B cell (primary cell): Measurements from ENCODE around the gene LAMA2. TPM values are rescaled to one million over a fixed set of nuclear protein-coding genes. Genes with fewer than 3 reads are reported as not detected.
A peak's percentile ranks its signal among the peaks of the same experiment; 100 is the strongest.

Experiments
- ATAC-seq: fragments of 200-7000 bp; cut with Tn5 transposase; one replicate; pipeline ENCODE4 v1.10.0; 2021; ENCODE audit warnings: low read depth, mild to moderate bottlenecking, moderate number of reproducible peaks, moderate library complexity
- CTCF ChIA-PET: fragments of 350-600 bp; sonication (Branson Sonifier 250); formaldehyde crosslinking; loops from one replicate; lab custom pipeline; 2021; ENCODE audit warnings: antibody characterized with exemption, inconsistent platforms; lab: Charles Lee
- POLR2A ChIA-PET: fragments of 350-600 bp; sonication (Branson Sonifier 250); formaldehyde crosslinking; loops from one replicate; lab custom pipeline; 2021; ENCODE audit warnings: antibody characterized with exemption; lab: Charles Lee
- DNase-seq: peaks from one replicate; pipeline ENCODE4 v3.0.0; 2013
- H2AFZ ChIP-seq: 2 replicates; pipeline ENCODE4 v1.6.1; 2012; ENCODE audit warnings: mild to moderate bottlenecking, low read depth, low read length; ENCODE audit not compliant: insufficient read depth, poor library complexity, severe bottlenecking
- H3K27ac ChIP-seq, 2 donors: 1 replicate in 1 of 2; 2 replicates in 1 of 2; pipeline ENCODE4 v1.5.1; 2012 to 2013; ENCODE audit warnings: low read length in 2 of 2, mild to moderate bottlenecking in 2 of 2, moderate library complexity in 1 of 2
- H3K27me3 ChIP-seq, 4 experiments: fragments of 200-600 bp in 1 of 4; sonication (generic) in 1 of 4; replicated peaks in 1 of 4; 1 replicate in 2 of 4; 2 replicates in 2 of 4; pipeline versions ENCODE4 v1.6.1 to v1.7.0; 2013 to 2016; ENCODE audit warnings: low read length in 3 of 4, mild to moderate bottlenecking in 2 of 4, mixed read lengths in 1 of 4, moderate library complexity in 1 of 4; ENCODE audit not compliant: insufficient read depth in 4 of 4, control insufficient read depth in 3 of 4; ENCODE audit errors: control extremely low read depth in 1 of 4
- H3K36me3 ChIP-seq, 2 experiments: replicated peaks in 1 of 2; 1 replicate in 1 of 2; 2 replicates in 1 of 2; pipeline versions ENCODE4 v1.6.1 to v1.7.1; 2013; ENCODE audit warnings: low read length in 1 of 2; ENCODE audit not compliant: insufficient read depth in 2 of 2, control insufficient read depth in 1 of 2; ENCODE audit errors: control extremely low read depth in 1 of 2, extremely low read depth in 1 of 2
- H3K4me1 ChIP-seq, 2 donors: fragments of 200-600 bp in 1 of 2; sonication (generic) in 1 of 2; 1 replicate in 1 of 2; 2 replicates in 1 of 2; pipeline versions ENCODE4 v1.5.1 to v1.6.1; 2013 to 2017; ENCODE audit warnings: low read length in 2 of 2; ENCODE audit not compliant: control insufficient read depth in 2 of 2, insufficient read depth in 2 of 2
- H3K4me2 ChIP-seq: replicated peaks from 2 replicates; pipeline ENCODE3; 2012; ENCODE audit warnings: mild to moderate bottlenecking, low read depth, low read length; ENCODE audit not compliant: poor library complexity, severe bottlenecking
- H3K4me3 ChIP-seq, 5 experiments: fragments of 200-600 bp in 1 of 5; sonication (generic) in 1 of 5; 1 replicate in 3 of 5; 2 replicates in 2 of 5; pipeline versions ENCODE4 v1.5.1 to v1.7.0; 2011 to 2016; ENCODE audit warnings: low read length in 4 of 5, mild to moderate bottlenecking in 4 of 5, low read depth in 2 of 5, control low read depth in 1 of 5, moderate library complexity in 1 of 5; ENCODE audit not compliant: insufficient read depth in 1 of 5; ENCODE audit errors: control extremely low read depth in 1 of 5, extremely low read depth in 1 of 5
- H3K79me2 ChIP-seq: fragments of 200-600 bp; sonication (generic); one replicate; pipeline ENCODE4 v1.6.0; 2016; ENCODE audit warnings: low read length; ENCODE audit not compliant: control insufficient read depth, insufficient read depth
- H3K9ac ChIP-seq: fragments of 200-600 bp; sonication (generic); 2 replicates; pipeline ENCODE4 v1.6.1; 2017; ENCODE audit warnings: mild to moderate bottlenecking, low read length, moderate library complexity
- H3K9me3 ChIP-seq, 3 donors: one replicate each; pipeline versions ENCODE4 v1.6.1 to v1.7.1; 2013; ENCODE audit warnings: low read length in 2 of 3; ENCODE audit not compliant: control insufficient read depth in 2 of 3, insufficient read depth in 1 of 3; ENCODE audit errors: control extremely low read depth in 1 of 3
- H4K20me1 ChIP-seq: 2 replicates; pipeline ENCODE4 v1.6.0; 2012; ENCODE audit warnings: mild to moderate bottlenecking, low read length; ENCODE audit not compliant: insufficient read depth, control insufficient read depth, poor library complexity, severe bottlenecking
- H3K27ac Mint-ChIP-seq: one replicate; pipeline ENCODE4 v1.8.0; 2021; ENCODE audit warnings: mixed read lengths
- H3K27me3 Mint-ChIP-seq: one replicate; pipeline ENCODE4 v1.8.0; 2021; ENCODE audit warnings: mixed read lengths
- H3K4me1 Mint-ChIP-seq: one replicate; pipeline ENCODE4 v1.8.0; 2021; ENCODE audit warnings: mixed read lengths
- H3K4me3 Mint-ChIP-seq: one replicate; pipeline ENCODE4 v1.8.0; 2021; ENCODE audit warnings: mixed read lengths
- H3K9me3 Mint-ChIP-seq: one replicate; pipeline ENCODE4 v1.8.0; 2022; ENCODE audit warnings: mixed read lengths; ENCODE audit not compliant: insufficient read depth
- EZH2 ChIP-seq: IDR thresholded peaks from 2 replicates; pipeline ENCODE4 v1.6.1; 2012; ENCODE audit warnings: borderline replicate concordance, low read depth, mild to moderate bottlenecking, moderate library complexity, low read length; ENCODE audit not compliant: insufficient read depth, poor library complexity, severe bottlenecking
- WGBS: methylation state at CpG from one replicate; pipeline ENCODE4 v1.1.5; 2013; ENCODE audit warnings: missing lambda C conversion rate; ENCODE audit not compliant: insufficient coverage; 5-methylcytosine and 5-hydroxymethylcytosine counted together
- intact Hi-C: fragments of 100-400 bp; cut with micrococcal nuclease; formaldehyde crosslinking; loops from one replicate; pipeline ENCODE4 v1.10.0; 2022
- polyA plus RNA-seq: library from polyadenylated mRNA; depleted of rRNA; stranded (reverse); fragments of >200 nt; gene quantifications from 2 replicates; pipeline ENCODE4 v1.2.3, GENCODE V29; 2012
- total RNA-seq, 2 donors: library from RNA; stranded (reverse); fragments of 120-200 nt in 1 of 2; gene quantifications; 1 replicate in 1 of 2; 2 replicates in 1 of 2; pipeline versions ENCODE4 v1.2.3 to v1.2.4, GENCODE V29; 2013 to 2022
- TF ChIP-seq, protein P1 (sequence below): fragments of 200-600 bp; IDR thresholded peaks from one replicate; pipeline ENCODE4 v1.8.0; 2022; ENCODE audit warnings: antibody characterized with exemption, mild to moderate bottlenecking

LAMA2 gene
- total and polyA plus RNA-seq, 2 donors (not counting 1 experiment from before 2014, with no cell fraction given) = 0.16 TPM; not detected in 1

- Histone ChIP-seq H3K79me2 (no peaks in the 10 kb centered on the region), H3K4me1 (peaks cover 14 to 19% of the 10 kb centered on the region in 2 donors), H3K4me2 (no peak overlapping the region), H3K9me3 (no peaks in the 10 kb centered on the region), H3K27ac (no peak overlapping the region), H4K20me1 (no peaks in the 10 kb centered on the region), H3K36me3 (no peaks in the 10 kb centered on the region), H2AFZ (no peak overlapping the region), H3K27me3 (no peaks in the 10 kb centered on the region), H3K4me3 (no peak overlapping the region), H3K9ac (no peak overlapping the region)
- TF ChIP-seq EZH2 = no peak
- TF ChIP-seq, protein P1, sequence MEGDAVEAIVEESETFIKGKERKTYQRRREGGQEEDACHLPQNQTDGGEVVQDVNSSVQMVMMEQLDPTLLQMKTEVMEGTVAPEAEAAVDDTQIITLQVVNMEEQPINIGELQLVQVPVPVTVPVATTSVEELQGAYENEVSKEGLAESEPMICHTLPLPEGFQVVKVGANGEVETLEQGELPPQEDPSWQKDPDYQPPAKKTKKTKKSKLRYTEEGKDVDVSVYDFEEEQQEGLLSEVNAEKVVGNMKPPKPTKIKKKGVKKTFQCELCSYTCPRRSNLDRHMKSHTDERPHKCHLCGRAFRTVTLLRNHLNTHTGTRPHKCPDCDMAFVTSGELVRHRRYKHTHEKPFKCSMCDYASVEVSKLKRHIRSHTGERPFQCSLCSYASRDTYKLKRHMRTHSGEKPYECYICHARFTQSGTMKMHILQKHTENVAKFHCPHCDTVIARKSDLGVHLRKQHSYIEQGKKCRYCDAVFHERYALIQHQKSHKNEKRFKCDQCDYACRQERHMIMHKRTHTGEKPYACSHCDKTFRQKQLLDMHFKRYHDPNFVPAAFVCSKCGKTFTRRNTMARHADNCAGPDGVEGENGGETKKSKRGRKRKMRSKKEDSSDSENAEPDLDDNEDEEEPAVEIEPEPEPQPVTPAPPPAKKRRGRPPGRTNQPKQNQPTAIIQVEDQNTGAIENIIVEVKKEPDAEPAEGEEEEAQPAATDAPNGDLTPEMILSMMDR = no peak
- intact Hi-C loops = loop anchor here (5.0 kb wide), 1 partner anchor 101 kb away; no protein-coding TSS in a partner anchor
- Mint-ChIP-seq H3K27me3 (no peaks in the 10 kb centered on the region), H3K9me3 (no peaks in the 10 kb centered on the region), H3K27ac (no peak overlapping the region), H3K4me3 (no peak overlapping the region), H3K4me1 (peaks cover 18% of the 10 kb centered on the region)
- ATAC-seq (no peak), DNase-seq (no peak)
- no CpG with 5 or more reads among the region's 2 CpGs for WGBS
- ChIA-PET CTCF (no interaction called here), POLR2A (no interaction called here)
Observed at GRCh38 chr6:129390900-129391299, 508.0 kb downstream of the LAMA2 start.

GRCh38 chr6:129393654-129394053, 510.7 kb downstream of the LAMA2 start:
- WGBS = no CpG with 5 or more reads among the region's 2 CpGs
- peak overlapping the region; percentile 40 for H3K4me2 ChIP-seq
- CTCF ChIA-PET = no interaction called here
- no peaks in the 10 kb centered on the region for H3K27me3 ChIP-seq
- ATAC-seq (peak; percentile 87), DNase-seq (peak; percentile 59)
- Mint-ChIP-seq H3K9me3 (no peaks in the 10 kb centered on the region), H3K27ac (peak overlapping the region; percentile 1), H3K4me1 (peaks cover 18% of the 10 kb centered on the region), H3K4me3 (peak overlapping the region; percentile 14), H3K27me3 (no peaks in the 10 kb centered on the region)
- H3K9ac ChIP-seq = no peak overlapping the region
- H3K27ac ChIP-seq = no peak overlapping the region
- POLR2A ChIA-PET = no interaction called here
- no peaks in the 10 kb centered on the region for H3K36me3 ChIP-seq
- H3K9me3 ChIP-seq = no peaks in the 10 kb centered on the region
- TF ChIP-seq, protein P1 = no peak
- TF ChIP-seq EZH2 = no peak
- no peak overlapping the region for H2AFZ ChIP-seq
- peaks cover 14 to 19% of the 10 kb centered on the region in 2 donors for H3K4me1 ChIP-seq
- no peaks in the 10 kb centered on the region for H3K79me2 ChIP-seq
- intact Hi-C loops = loop anchor here (5.0 kb wide), 1 partner anchor 99 kb away; no protein-coding TSS in a partner anchor
- no peaks in the 10 kb centered on the region for H4K20me1 ChIP-seq
- no peak overlapping the region for H3K4me3 ChIP-seq
